ENCODE measurements around the gene MYOF. TPM values are rescaled to one million over a fixed set of nuclear protein-coding genes. Genes with fewer than 3 reads are reported as not detected.

Gene MYOF
- total RNA-seq, 1 experiment from 2014 or later = 376 TPM

GRCh38 chr10:93493162-93493561 lies 11.0 kb upstream of the MYOF start:
- DNase-seq (ENCODE audit: low read depth, low spot score) = no peak

DNA sequence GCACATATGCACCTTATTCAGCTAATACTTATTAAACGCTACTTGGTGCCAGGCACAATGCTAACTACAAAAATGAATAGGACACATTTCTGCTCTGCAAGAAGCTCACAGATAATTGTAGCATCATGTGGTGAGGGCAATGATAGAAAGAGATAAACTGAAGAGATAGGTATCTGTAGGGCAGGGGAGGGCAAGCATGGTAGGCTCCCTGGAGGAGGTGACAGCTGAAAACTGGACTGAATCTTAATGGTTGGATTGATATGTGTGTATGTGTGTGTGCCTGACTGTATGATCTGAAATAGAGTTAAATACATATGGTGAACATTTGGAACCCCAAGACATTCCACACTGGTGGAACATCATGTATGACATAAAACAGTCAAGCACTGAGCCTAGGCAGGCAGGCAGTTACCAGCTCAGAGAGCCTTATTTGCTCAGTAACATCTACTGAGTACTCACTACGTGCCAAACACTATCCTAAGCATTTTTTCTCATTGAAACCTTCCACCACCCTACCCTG lies 9.5 kb upstream of the MYOF start:
- BruUV-seq (replicated peaks) = no TSS peak
- Histone ChIP-seq H3K4me3 (ENCODE audit: low read depth in 2 of 2, low read length in 2 of 2) (no peak overlapping the region), H3K36me3 (ENCODE audit: control insufficient read depth, insufficient read depth, low read length) (no peaks in the 10 kb centered on the region), H3K27ac (ENCODE audit: low read length) (no peak overlapping the region; the same call in 1 of the 2 replicates), H3K9me3 (ENCODE audit: control insufficient read depth, insufficient read depth, low read depth, low read length) (no peaks in the 10 kb centered on the region), H3K4me1 (ENCODE audit: control insufficient read depth, insufficient read depth, low read length) (peaks cover 11% of the 10 kb centered on the region), H3K27me3 (ENCODE audit: control insufficient read depth, insufficient read depth, low read length) (no peaks in the 10 kb centered on the region)
- TF ChIP-seq CTCF (IDR thresholded peaks at IDR 0.05) (no peak), POLR2AphosphoS5 (IDR thresholded peaks at IDR 0.05; ENCODE audit: low read depth, low read length) (no peak), SIN3A (IDR thresholded peaks at IDR 0.05; ENCODE audit: borderline replicate concordance, insufficient read depth, low read depth, low read length) (no peak)
- TF ChIP-seq, protein P1, sequence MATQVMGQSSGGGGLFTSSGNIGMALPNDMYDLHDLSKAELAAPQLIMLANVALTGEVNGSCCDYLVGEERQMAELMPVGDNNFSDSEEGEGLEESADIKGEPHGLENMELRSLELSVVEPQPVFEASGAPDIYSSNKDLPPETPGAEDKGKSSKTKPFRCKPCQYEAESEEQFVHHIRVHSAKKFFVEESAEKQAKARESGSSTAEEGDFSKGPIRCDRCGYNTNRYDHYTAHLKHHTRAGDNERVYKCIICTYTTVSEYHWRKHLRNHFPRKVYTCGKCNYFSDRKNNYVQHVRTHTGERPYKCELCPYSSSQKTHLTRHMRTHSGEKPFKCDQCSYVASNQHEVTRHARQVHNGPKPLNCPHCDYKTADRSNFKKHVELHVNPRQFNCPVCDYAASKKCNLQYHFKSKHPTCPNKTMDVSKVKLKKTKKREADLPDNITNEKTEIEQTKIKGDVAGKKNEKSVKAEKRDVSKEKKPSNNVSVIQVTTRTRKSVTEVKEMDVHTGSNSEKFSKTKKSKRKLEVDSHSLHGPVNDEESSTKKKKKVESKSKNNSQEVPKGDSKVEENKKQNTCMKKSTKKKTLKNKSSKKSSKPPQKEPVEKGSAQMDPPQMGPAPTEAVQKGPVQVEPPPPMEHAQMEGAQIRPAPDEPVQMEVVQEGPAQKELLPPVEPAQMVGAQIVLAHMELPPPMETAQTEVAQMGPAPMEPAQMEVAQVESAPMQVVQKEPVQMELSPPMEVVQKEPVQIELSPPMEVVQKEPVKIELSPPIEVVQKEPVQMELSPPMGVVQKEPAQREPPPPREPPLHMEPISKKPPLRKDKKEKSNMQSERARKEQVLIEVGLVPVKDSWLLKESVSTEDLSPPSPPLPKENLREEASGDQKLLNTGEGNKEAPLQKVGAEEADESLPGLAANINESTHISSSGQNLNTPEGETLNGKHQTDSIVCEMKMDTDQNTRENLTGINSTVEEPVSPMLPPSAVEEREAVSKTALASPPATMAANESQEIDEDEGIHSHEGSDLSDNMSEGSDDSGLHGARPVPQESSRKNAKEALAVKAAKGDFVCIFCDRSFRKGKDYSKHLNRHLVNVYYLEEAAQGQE (IDR thresholded peaks at IDR 0.05; ENCODE audit: insufficient read depth in 1 of 2, low read depth in 2 of 2, low read length in 1 of 2) = no peak
- CTCF ChIA-PET = no interaction called here
- ATAC-seq (no peak), DNase-seq (ENCODE audit: low read depth, low spot score) (no peak)
- intact Hi-C loops (cut with micrococcal nuclease; ENCODE audit: unreplicated experiment) = no loop called here
- POLR2A ChIA-PET = interaction anchor here (0.8 kb wide), 1 partner anchor 9 kb away, joined by 6 read pairs; no protein-coding TSS in a partner anchor
- in situ Hi-C loops (cut with HindIII; ENCODE audit: low pct_unique_long_range_greater_than_20kb, low sequenced_read_pairs) = no loop called here

More at GRCh38 chr10:93493162-93493561, 11.0 kb upstream of the MYOF start:
- ATAC-seq = no peak
- Histone ChIP-seq H3K36me3 (ENCODE audit: control insufficient read depth, insufficient read depth, low read length) (no peaks in the 10 kb centered on the region), H3K27me3 (ENCODE audit: control insufficient read depth, insufficient read depth, low read length) (no peaks in the 10 kb centered on the region), H3K4me3 (ENCODE audit: low read depth in 2 of 2, low read length in 2 of 2) (no peak overlapping the region), H3K4me1 (ENCODE audit: control insufficient read depth, insufficient read depth, low read length) (peaks cover 11% of the 10 kb centered on the region), H3K9me3 (ENCODE audit: control insufficient read depth, insufficient read depth, low read depth, low read length) (no peaks in the 10 kb centered on the region), H3K27ac (ENCODE audit: low read length) (no peak overlapping the region)
- in situ Hi-C loops (cut with HindIII; ENCODE audit: low pct_unique_long_range_greater_than_20kb, low sequenced_read_pairs) = no loop called here
- POLR2A ChIA-PET = no interaction called here
- BruUV-seq (replicated peaks) = no TSS peak
- intact Hi-C loops (cut with micrococcal nuclease; ENCODE audit: unreplicated experiment) = no loop called here
- CTCF ChIA-PET = interaction anchor here (1.0 kb wide), 1 partner anchor 11 kb away, joined by 4 read pairs; the partner anchor contains the start of gene MYOF
- TF ChIP-seq, protein P1 (IDR thresholded peaks at IDR 0.05; ENCODE audit: insufficient read depth in 1 of 2, low read depth in 2 of 2, low read length in 1 of 2) = no peak
- TF ChIP-seq CTCF (IDR thresholded peaks at IDR 0.05) (no peak; the same call in 1 of the 2 replicates), POLR2AphosphoS5 (IDR thresholded peaks at IDR 0.05; ENCODE audit: low read depth, low read length) (no peak), SIN3A (IDR thresholded peaks at IDR 0.05; ENCODE audit: borderline replicate concordance, insufficient read depth, low read depth, low read length) (no peak)
